H9 (cell line): ENCODE measurements around the gene CTU2. TPM values are rescaled to one million over a fixed set of nuclear protein-coding genes. Genes with fewer than 3 reads are reported as not detected.

Source experiments
- DNase-seq: peaks from one replicate; pipeline ENCODE4 v3.0.0-alpha.2; 2017
- H2AFZ ChIP-seq: one replicate; pipeline ENCODE4 v1.6.1; 2013; ENCODE audit warnings: mild to moderate bottlenecking, low read length, control low read depth, moderate library complexity
- H2AK5ac ChIP-seq: 2 replicates; pipeline ENCODE4 v1.6.1; 2013; ENCODE audit warnings: low read length, control low read depth, mixed read lengths; ENCODE audit not compliant: insufficient read length
- H2BK120ac ChIP-seq: one replicate; pipeline ENCODE4 v1.6.1; 2013; ENCODE audit warnings: low read depth, mild to moderate bottlenecking, low read length, control low read depth, inconsistent platforms; ENCODE audit not compliant: poor library complexity, severe bottlenecking
- H2BK12ac ChIP-seq: 2 replicates; pipeline ENCODE4 v1.6.1; 2013; ENCODE audit warnings: low read length, control low read depth, mixed read lengths, low read depth; ENCODE audit not compliant: insufficient read length
- H2BK15ac ChIP-seq: 2 replicates; pipeline ENCODE4 v1.6.1; 2013; ENCODE audit warnings: low read depth, low read length, control low read depth
- H2BK20ac ChIP-seq: one replicate; pipeline ENCODE4 v1.6.1; 2013; ENCODE audit warnings: low read depth, mild to moderate bottlenecking, low read length, control low read depth, inconsistent platforms; ENCODE audit not compliant: poor library complexity, severe bottlenecking
- H2BK5ac ChIP-seq: 2 replicates; pipeline ENCODE4 v1.6.1; 2013; ENCODE audit warnings: low read length, control low read depth, mixed read lengths; ENCODE audit not compliant: insufficient read length
- H3K14ac ChIP-seq: 2 replicates; pipeline ENCODE4 v1.6.1; 2013; ENCODE audit warnings: low read length, control low read depth; ENCODE audit not compliant: insufficient read depth
- H3K18ac ChIP-seq: 2 replicates; pipeline ENCODE4 v1.6.1; 2013; ENCODE audit warnings: low read depth, mild to moderate bottlenecking, mixed read lengths, low read length, control low read depth; ENCODE audit not compliant: insufficient read length
- H3K23ac ChIP-seq: 2 replicates; pipeline ENCODE4 v1.6.1; 2013; ENCODE audit warnings: low read length, control low read depth, mixed read lengths, low read depth; ENCODE audit not compliant: insufficient read length
- H3K23me2 ChIP-seq: 2 replicates; pipeline ENCODE4 v1.6.1; 2013; ENCODE audit warnings: low read depth, mild to moderate bottlenecking, mixed read lengths, low read length, control low read depth; ENCODE audit not compliant: insufficient read length, poor library complexity, severe bottlenecking
- H3K27ac ChIP-seq: 2 replicates; pipeline ENCODE4 v1.5.1; 2013; ENCODE audit warnings: low read length, control low read depth, mixed read lengths, low read depth; ENCODE audit not compliant: insufficient read length
- H3K27me3 ChIP-seq: 2 replicates; pipeline ENCODE4 v1.6.1; 2013; ENCODE audit warnings: low read length, control low read depth, inconsistent platforms; ENCODE audit not compliant: insufficient read depth
- H3K4ac ChIP-seq: 2 replicates; pipeline ENCODE4 v1.6.1; 2013; ENCODE audit warnings: low read depth, mild to moderate bottlenecking, control low read depth, inconsistent platforms, low read length, moderate library complexity
- H3K4me1 ChIP-seq: 2 replicates; pipeline ENCODE4 v1.6.1; 2013; ENCODE audit warnings: low read length, control low read depth, inconsistent platforms; ENCODE audit not compliant: insufficient read depth
- H3K4me2 ChIP-seq: 2 replicates; pipeline ENCODE4 v1.6.1; 2013; ENCODE audit warnings: low read length, control low read depth, mixed read lengths; ENCODE audit not compliant: insufficient read length, insufficient read depth
- H3K56ac ChIP-seq: 2 replicates; pipeline ENCODE4 v1.6.1; 2013; ENCODE audit warnings: low read depth, mild to moderate bottlenecking, mixed read lengths, low read length, control low read depth; ENCODE audit not compliant: insufficient read length
- H3K79me1 ChIP-seq: 2 replicates; pipeline ENCODE4 v1.6.1; 2013; ENCODE audit warnings: low read depth, mild to moderate bottlenecking, moderate library complexity, low read length, control low read depth, inconsistent platforms; ENCODE audit not compliant: insufficient read depth, poor library complexity, severe bottlenecking
- H3K79me2 ChIP-seq: 2 replicates; pipeline ENCODE4 v1.6.1; 2013; ENCODE audit warnings: low read length, control low read depth, inconsistent platforms; ENCODE audit not compliant: insufficient read depth
- H3K9ac ChIP-seq: 2 replicates; pipeline ENCODE4 v1.6.1; 2013; ENCODE audit warnings: low read length, control low read depth, mixed read lengths; ENCODE audit not compliant: insufficient read length; ENCODE audit errors: extremely low read depth
- H3K9me3 ChIP-seq: one replicate; pipeline ENCODE4 v1.6.1; 2013; ENCODE audit warnings: low read depth, low read length, inconsistent platforms; ENCODE audit not compliant: control insufficient read depth
- H3T11ph ChIP-seq: one replicate; pipeline ENCODE4 v1.6.1; 2013; ENCODE audit warnings: mild to moderate bottlenecking, low read length, control low read depth, inconsistent platforms
- H4K20me1 ChIP-seq: one replicate; pipeline ENCODE4 v1.6.1; 2013; ENCODE audit not compliant: control insufficient read depth, insufficient read length, insufficient read depth
- H4K5ac ChIP-seq: 2 replicates; pipeline ENCODE4 v1.6.1; 2013; ENCODE audit warnings: low read depth, mild to moderate bottlenecking, mixed read lengths, low read length, control low read depth; ENCODE audit not compliant: insufficient read length
- H4K8ac ChIP-seq: replicated peaks from 2 replicates; pipeline ENCODE4 v1.6.1; 2013; ENCODE audit warnings: low read length, control low read depth, mixed read lengths, low read depth; ENCODE audit not compliant: insufficient read length
- H4K91ac ChIP-seq: 2 replicates; pipeline ENCODE4 v1.6.1; 2013; ENCODE audit warnings: low read depth, mild to moderate bottlenecking, moderate library complexity, mixed read lengths, low read length, control low read depth; ENCODE audit not compliant: insufficient read length
- H3K27ac Mint-ChIP-seq, 3 experiments: 2 replicates in 2 of 3; 3 replicates in 1 of 3; pipeline ENCODE4 v1.8.0; 2020 to 2021; ENCODE audit warnings: mixed read lengths in 3 of 3, mild to moderate bottlenecking in 1 of 3, moderate library complexity in 1 of 3
- H3K27me3 Mint-ChIP-seq: 2 replicates; pipeline ENCODE4 v1.8.0; 2021; ENCODE audit warnings: low read depth, mild to moderate bottlenecking, moderate library complexity, mixed read lengths
- H3K36me3 Mint-ChIP-seq, 3 experiments: 2 replicates in 2 of 3; 3 replicates in 1 of 3; pipeline ENCODE4 v1.8.0; 2020 to 2021; ENCODE audit warnings: low read depth in 3 of 3, mixed read lengths in 3 of 3; ENCODE audit not compliant: insufficient read depth in 1 of 3
- H3K4me1 Mint-ChIP-seq, 2 experiments: 2 replicates each; pipeline ENCODE4 v1.8.0; 2020; ENCODE audit warnings: mixed read lengths in 2 of 2
- H3K4me3 Mint-ChIP-seq, 2 experiments: 2 replicates in 1 of 2; 3 replicates in 1 of 2; pipeline ENCODE4 v1.8.0; 2020 to 2021; ENCODE audit warnings: mild to moderate bottlenecking in 2 of 2, mixed read lengths in 2 of 2, moderate library complexity in 1 of 2
- H3K9me3 Mint-ChIP-seq, 2 experiments: 2 replicates in 1 of 2; 3 replicates in 1 of 2; pipeline ENCODE4 v1.8.0; 2020; ENCODE audit warnings: mild to moderate bottlenecking in 2 of 2, mixed read lengths in 2 of 2, moderate library complexity in 1 of 2
- WGBS: extraction: QIAGEN DNeasy Blood & Tissue Kit; methylation state at CpG from one replicate; pipeline ENCODE4 v1.1.7; 2013; ENCODE audit warnings: missing lambda C conversion rate, low lambda C conversion rate, mixed read lengths; ENCODE audit not compliant: insufficient read length; ENCODE audit errors: extremely low coverage; 5-methylcytosine and 5-hydroxymethylcytosine counted together
- total RNA-seq: library from RNA; stranded (reverse); gene quantifications from 2 replicates; pipeline ENCODE4 v1.2.1, GENCODE V29; 2021
- TF ChIP-seq, protein P1 (sequence below): fragments of 200-600 bp; sonication (generic); conservative IDR thresholded peaks from 3 replicates; pipeline ENCODE4 v1.8.0; 2021; ENCODE audit warnings: antibody characterized with exemption, mild to moderate bottlenecking

The CTU2 gene
- total RNA-seq, 1 experiment from 2014 or later: 32.8 TPM

DNA sequence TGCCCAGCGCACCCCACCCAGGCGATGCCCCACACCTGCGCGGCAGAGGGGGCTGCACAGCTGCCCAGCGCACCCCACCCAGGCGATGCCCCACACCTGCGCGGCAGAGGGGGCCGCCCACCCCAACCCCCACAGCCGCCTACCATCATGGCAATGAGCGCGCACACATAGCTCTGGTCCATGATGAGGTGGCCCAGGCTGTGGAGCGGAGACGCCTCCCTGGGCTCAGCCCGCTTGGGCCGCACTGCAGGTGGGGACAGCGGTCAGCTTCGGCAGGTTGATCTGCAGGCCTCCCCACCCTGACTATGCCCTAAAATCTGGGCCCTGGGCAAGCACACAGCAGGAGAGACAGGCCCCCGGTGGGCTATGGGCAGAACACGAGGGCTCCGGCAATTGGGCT, 30.2 kb downstream of the CTU2 start:
- H3K4me1 ChIP-seq: no peaks in the 10 kb centered on the region

More for the DNA sequence above, 30.2 kb downstream of the CTU2 start:
- no peak overlapping the region for H2BK120ac ChIP-seq
- no peaks in the 10 kb centered on the region for H4K20me1 ChIP-seq
- no peaks in the 10 kb centered on the region for H3K27me3 ChIP-seq
- no CpG with 5 or more reads among the region's 21 CpGs for WGBS
- no peak overlapping the region for H2AFZ ChIP-seq
- H2BK5ac ChIP-seq: no peak overlapping the region
- no peak overlapping the region for H4K8ac ChIP-seq
- H3K23me2 ChIP-seq: no peaks in the 10 kb centered on the region
- H4K5ac ChIP-seq: no peak overlapping the region
- no peaks in the 10 kb centered on the region for H3K79me2 ChIP-seq
- 0 out of 4 replicates have a peak, but pooled peaks cover 0 to 3% of the 10 kb centered on the region in 2 experiments for H3K4me1 Mint-ChIP-seq
- H3K23ac ChIP-seq: no peak overlapping the region
- no peak overlapping the region for H3K14ac ChIP-seq
- no peaks in the 10 kb centered on the region for H3K9me3 ChIP-seq
- H2BK20ac ChIP-seq: no peak overlapping the region
- no peak overlapping the region for H2AK5ac ChIP-seq
- no peak for DNase-seq
- no peak overlapping the region for H3K4me3 Mint-ChIP-seq
- no peak overlapping the region for H3K27ac ChIP-seq
- H3K27me3 Mint-ChIP-seq: no peaks in the 10 kb centered on the region; the same call in 1 of the 2 replicates
- H3K56ac ChIP-seq: no peak overlapping the region
- H3K9me3 Mint-ChIP-seq: no peaks in the 10 kb centered on the region
- no peak overlapping the region for H2BK12ac ChIP-seq
- H3K27ac Mint-ChIP-seq: no peak overlapping the region
- H2BK15ac ChIP-seq: no peak overlapping the region
- no peaks in the 10 kb centered on the region for H3K79me1 ChIP-seq
- no peak overlapping the region for H3K4ac ChIP-seq
- no peak overlapping the region for H3T11ph ChIP-seq
- no peak overlapping the region for H3K9ac ChIP-seq
- no peak overlapping the region for H4K91ac ChIP-seq
- H3K4me2 ChIP-seq: no peak overlapping the region
- no peak overlapping the region for H3K18ac ChIP-seq
- peaks cover 2 to 4% (median 3%) of the 10 kb centered on the region in 3 experiments; a peak in 5 of 7 replicates for H3K36me3 Mint-ChIP-seq
- TF ChIP-seq, protein P1, sequence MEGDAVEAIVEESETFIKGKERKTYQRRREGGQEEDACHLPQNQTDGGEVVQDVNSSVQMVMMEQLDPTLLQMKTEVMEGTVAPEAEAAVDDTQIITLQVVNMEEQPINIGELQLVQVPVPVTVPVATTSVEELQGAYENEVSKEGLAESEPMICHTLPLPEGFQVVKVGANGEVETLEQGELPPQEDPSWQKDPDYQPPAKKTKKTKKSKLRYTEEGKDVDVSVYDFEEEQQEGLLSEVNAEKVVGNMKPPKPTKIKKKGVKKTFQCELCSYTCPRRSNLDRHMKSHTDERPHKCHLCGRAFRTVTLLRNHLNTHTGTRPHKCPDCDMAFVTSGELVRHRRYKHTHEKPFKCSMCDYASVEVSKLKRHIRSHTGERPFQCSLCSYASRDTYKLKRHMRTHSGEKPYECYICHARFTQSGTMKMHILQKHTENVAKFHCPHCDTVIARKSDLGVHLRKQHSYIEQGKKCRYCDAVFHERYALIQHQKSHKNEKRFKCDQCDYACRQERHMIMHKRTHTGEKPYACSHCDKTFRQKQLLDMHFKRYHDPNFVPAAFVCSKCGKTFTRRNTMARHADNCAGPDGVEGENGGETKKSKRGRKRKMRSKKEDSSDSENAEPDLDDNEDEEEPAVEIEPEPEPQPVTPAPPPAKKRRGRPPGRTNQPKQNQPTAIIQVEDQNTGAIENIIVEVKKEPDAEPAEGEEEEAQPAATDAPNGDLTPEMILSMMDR: no peak
